ENCODE data around the gene MACROD2.

- TF ChIP-seq CTCF (IDR thresholded peaks at IDR 0.05), result no peak
- TF ChIP-seq POLR2A (IDR thresholded peaks at IDR 0.05), result no peak
These were observed 1926.6 kb downstream of the MACROD2 start for GRCh38 chr20:15921930-15922329.

All from uterus (tissue), 2 donors.